GM12892 (cell line): ENCODE results near the gene SCML1.

Experiments
- POLR2A ChIP-seq: IDR thresholded peaks from 2 replicates; pipeline ENCODE4 v1.6.1; 2011; ENCODE audit warnings: low read depth, low read length, control low read depth
- POLR2AphosphoS5 ChIP-seq: IDR thresholded peaks from 2 replicates; pipeline ENCODE4 v1.6.1; 2011; ENCODE audit warnings: low read depth, low read length, control low read depth
- TAF1 ChIP-seq: IDR thresholded peaks from 2 replicates; pipeline ENCODE4 v1.6.1; 2011; ENCODE audit warnings: low read depth, mild to moderate bottlenecking, control low read depth, low read length, borderline replicate concordance

DNA sequence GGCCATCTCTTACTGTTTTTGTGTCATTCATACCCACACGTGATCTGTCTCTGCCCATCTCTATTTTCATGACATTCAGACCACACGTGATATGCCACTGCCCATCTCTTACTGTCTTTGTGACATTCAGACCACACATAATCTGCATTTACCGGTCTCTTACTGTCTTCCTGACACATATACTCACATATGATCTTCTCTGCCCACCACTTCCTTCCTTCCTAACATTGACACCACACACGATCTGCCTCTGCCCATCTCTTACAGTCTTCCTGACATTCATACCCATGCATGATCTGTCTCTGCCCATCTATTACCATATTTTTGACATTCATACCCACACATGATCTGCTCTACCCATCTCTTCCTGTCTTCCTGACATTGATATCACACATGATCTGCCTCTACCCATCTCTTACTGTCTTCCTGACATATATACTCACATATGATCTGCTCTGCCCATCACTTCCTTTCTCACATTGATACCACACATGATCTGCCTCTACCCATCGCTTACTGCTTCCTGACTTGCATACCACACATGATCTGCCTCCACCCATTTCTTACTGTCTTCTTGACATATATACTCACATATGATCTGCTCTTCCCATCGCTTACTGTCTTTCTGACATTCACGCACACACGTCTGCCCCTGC lies 36.1 kb downstream of the SCML1 start:
- no peak for TF ChIP-seq POLR2AphosphoS5
- no peak for TF ChIP-seq POLR2A
- TF ChIP-seq TAF1, result no peak
